GM18867 (cell line): Measurements from ENCODE around the gene C16orf95.
"Not testable (repeated sequence)": the region's sequence is repeated elsewhere in the genome, so short reads cannot be mapped to it uniquely, and the experiment has no call there.

Experiments used
- ATAC-seq: cut with Tn5 transposase; IDR thresholded peaks from one replicate; pipeline ENCODE4 v1.9.1; 2021; ENCODE audit warnings: mild to moderate bottlenecking, moderate library complexity; ENCODE audit not compliant: unreplicated experiment

The C16orf95 gene

DNA sequence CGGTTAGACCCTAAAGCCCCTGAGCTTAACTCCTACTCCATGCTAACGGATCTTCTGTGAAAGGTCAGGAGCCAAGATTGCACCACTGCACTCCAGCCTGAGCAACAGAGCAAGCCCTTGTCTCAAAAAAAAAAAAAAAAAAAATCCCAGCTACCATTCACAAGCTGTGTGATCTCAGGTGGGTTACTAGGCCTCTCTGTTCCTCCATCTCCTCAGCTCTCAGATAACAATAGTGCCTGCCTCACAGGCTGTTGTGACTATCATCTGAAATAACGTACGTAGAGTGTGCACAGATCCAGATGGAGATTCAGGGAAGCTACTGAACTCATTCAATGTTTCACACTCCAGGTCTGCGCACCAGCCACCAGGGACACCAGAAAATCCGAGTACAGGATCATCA lies 57.8 kb downstream of the C16orf95 start:
- ATAC-seq = no peak

DNA sequence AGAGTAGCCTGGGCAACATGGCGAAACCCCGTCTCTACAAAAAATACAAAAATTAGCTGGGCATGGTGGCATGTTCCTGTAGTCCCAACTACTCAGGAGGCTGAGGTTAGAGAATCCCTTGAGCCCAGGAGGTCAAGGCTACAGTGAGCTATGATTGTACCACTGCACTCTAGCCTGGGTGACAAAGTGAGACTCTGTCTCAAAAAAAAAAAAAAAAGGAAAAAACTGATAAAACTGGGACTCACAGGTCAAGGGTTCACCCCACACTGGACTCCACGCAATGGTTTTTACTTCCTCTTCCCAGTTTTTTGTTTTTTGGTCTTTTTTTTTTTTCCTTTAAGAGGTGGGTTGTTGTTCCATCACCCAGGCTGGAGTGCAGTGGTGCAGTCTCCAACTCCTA lies 58.5 kb downstream of the C16orf95 start:
- ATAC-seq = not testable (repeated sequence)

DNA sequence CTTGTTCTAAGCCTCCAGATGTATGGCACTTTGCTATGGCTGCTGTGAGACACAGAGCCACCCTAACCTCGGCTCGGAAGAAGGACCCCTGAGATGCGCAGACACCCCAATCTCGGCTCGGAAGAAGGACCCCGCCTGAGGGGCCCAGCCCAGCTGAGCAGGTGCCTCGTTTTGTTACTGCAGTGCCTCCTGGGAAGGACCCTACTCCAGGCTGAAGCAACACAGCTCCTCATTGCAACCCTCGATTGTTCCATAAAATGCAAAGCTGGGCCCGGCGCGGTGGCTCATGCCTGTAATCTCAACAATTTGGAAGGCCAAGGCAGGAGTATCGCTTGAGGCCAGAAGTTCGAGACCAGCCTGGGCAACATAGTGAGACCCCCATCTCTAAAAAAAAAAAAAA lies 61.3 kb downstream of the C16orf95 start:
- no peak for ATAC-seq

DNA sequence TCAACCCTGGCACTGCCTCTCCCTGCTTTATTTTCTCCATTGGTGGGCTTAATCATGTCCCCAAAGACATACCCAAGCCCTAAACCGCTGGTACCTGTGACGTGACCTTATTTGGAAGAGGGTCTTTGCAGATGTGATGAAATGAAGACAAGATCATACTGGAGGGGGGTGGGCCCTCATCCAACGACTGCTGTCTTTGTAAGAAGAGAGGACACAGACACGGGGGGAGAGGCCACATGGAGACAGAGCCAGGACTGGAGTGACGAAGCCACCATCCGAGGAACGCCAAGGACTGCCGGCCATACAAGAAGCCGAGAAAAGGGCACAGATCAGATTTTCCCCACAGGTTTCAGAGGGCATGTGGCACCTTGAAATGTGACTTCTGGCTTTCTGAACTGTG lies 62.5 kb downstream of the C16orf95 start:
- no peak for ATAC-seq

DNA sequence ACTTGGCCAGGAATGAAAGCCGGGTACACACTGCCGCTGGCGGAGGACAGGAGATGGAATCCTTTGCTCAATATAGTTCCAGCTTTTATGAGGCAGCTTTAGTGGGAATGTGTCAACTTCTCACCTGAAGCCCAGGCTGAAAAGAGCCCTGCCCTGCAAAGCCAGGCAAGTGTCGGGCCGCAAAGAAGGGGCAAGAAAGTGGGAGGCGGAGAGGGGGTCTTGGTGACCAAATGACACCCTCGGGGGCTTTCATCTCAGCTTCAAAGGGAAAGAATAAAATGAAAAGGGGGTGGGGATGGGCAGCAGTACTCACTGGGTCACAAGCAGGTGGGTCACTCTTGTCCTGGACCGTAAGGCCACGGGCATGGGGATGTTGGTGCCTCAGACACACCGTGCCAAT lies 62.9 kb downstream of the C16orf95 start:
- no peak for ATAC-seq

DNA sequence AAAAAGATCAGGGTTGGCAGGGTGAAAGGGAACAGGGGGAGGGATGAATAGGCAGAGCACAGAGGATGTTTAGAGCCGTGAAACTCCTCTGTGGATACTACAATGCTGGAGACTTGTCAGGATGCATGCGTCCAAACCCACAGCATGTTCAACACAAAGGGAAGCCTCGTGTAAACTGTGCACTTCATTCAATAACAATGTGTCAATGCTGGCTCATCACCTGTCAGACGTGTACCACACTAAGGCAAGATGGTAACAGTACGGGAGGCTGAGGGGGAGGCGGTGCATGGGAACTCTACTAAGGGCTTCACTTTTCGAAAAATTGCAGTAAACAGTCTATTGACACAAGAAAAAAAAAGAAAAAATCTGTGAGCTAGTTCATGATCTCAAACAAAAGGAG lies 63.7 kb downstream of the C16orf95 start:
- no peak for ATAC-seq
